Measurements from ENCODE around the gene KLF1. TPM values are rescaled to one million over a fixed set of nuclear protein-coding genes. Genes with fewer than 3 reads are reported as not detected.
"Not testable (repeated sequence)": the region's sequence is repeated elsewhere in the genome, so short reads cannot be mapped to it uniquely, and the experiment has no call there.

The KLF1 gene
- total RNA-seq, 1 donor = not detected

DNA sequence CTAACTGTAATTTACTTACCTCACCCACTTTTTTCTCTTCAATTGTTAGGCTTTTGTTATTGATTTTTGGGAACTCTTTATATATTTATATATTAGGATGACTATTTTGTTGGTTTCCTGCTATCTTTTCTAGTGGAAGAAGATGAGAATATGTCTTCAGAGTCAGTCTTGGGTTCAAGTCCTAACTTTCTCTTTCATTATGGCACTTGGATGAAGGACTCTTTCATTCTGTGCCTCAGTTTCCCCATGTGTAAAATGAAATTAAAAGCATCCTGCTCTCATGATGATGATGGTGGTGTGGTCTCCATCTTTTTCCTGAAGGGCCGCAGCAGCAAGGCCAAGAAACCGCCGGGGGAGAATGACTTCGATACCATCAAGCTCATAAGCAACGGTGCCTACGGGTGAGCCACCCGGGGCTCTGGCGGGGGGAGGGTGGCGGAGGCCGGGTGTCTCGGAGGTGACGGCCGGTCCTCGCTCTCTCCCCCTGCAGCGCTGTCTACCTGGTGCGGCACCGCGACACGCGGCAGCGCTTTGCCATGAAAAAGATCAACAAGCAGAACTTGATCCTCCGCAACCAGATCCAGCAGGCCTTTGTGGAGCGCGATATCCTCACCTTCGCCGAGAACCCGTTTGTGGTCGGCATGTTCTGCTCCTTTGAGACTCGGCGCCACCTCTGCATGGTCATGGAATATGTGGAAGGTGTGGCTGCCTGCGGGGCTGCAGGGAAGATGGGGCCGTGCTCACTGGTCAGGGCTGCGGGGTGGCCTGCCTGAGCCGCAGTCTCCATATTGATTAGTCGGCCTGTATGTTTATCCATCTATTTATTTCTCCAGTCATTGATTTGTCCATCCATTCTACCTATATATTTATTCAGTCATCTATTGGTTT lies 28.7 kb downstream of the KLF1 start:
- no peak overlapping the region for H3K4me3 ChIP-seq (ENCODE audit: low read depth, low read length)
- no peak for TF ChIP-seq CTCF (IDR thresholded peaks at IDR 0.05; ENCODE audit: insufficient read depth, low read length)
- DNase-seq (ENCODE audit: low read depth) = no peak

DNA sequence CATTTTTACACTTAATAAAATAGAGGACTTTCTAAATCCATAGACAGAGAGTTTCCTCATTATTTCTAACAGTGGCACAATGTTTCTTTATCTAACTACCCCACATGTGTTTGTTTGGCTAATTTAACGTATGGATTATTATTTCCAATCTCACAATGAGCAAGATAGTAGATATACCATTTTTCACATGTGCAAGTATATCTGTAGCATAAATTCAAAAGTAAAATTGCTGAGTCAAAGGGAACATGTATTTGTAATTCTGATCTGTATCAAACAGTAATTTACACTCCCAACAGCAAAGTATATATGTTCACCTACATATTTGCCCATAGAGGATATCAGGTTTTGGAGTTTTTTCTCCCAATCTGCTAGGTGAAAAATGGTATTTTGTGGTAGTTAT lies 30.3 kb downstream of the KLF1 start:
- H3K4me3 ChIP-seq (ENCODE audit: low read depth, low read length) = no peak overlapping the region
- no peak for DNase-seq (ENCODE audit: low read depth)
- TF ChIP-seq CTCF (IDR thresholded peaks at IDR 0.05; ENCODE audit: insufficient read depth, low read length) = no peak

GRCh38 chr19:12847159-12848139 lies 39.6 kb downstream of the KLF1 start:
- peak overlapping the region; percentile 50 for H3K4me3 ChIP-seq (ENCODE audit: low read depth, low read length)
- peak; percentile 74 for DNase-seq (ENCODE audit: low read depth)
- peak; percentile 79 for TF ChIP-seq CTCF (IDR thresholded peaks at IDR 0.05; ENCODE audit: insufficient read depth, low read length)

GRCh38 chr19:12846613-12847012 lies 40.4 kb downstream of the KLF1 start:
- H3K4me3 ChIP-seq (ENCODE audit: low read depth, low read length); DNase-seq (ENCODE audit: low read depth): not testable (repeated sequence)

- no peak for TF ChIP-seq CTCF (IDR thresholded peaks at IDR 0.05; ENCODE audit: insufficient read depth, low read length)
- no peak overlapping the region for H3K4me3 ChIP-seq (ENCODE audit: low read depth, low read length)
- no peak for DNase-seq (ENCODE audit: low read depth)
These were observed 42.8 kb downstream of the KLF1 start for GRCh38 chr19:12843999-12844732.

GRCh38 chr19:12843328-12843727 lies 43.7 kb downstream of the KLF1 start:
- no peak overlapping the region for H3K4me3 ChIP-seq (ENCODE audit: low read depth, low read length)
- TF ChIP-seq CTCF (IDR thresholded peaks at IDR 0.05; ENCODE audit: insufficient read depth, low read length) = no peak
- no peak for DNase-seq (ENCODE audit: low read depth)

Measured in fibroblast of the aortic adventitia (primary cell).